ENCODE measurements around the gene WDR43.

Gene WDR43

GRCh38 chr2:28982381-28982950 lies 88.0 kb downstream of the WDR43 start:
- Histone ChIP-seq H3K36me3 (ENCODE audit: insufficient read depth, low read length) (no peaks in the 10 kb centered on the region), H3K9me3 (ENCODE audit: low read depth, low read length) (no peaks in the 10 kb centered on the region), H3K27ac (no peak overlapping the region), H3K4me3 (no peak overlapping the region), H3K9ac (ENCODE audit: insufficient read length) (no peak overlapping the region)
- TF ChIP-seq EZH2 (IDR thresholded peaks at IDR 0.05): no peak
- TF ChIP-seq FOXP2 (optimal IDR thresholded peaks at IDR 0.05; ENCODE audit: control extremely low read depth, extremely low read length, insufficient read depth): no peak
- TF ChIP-seq POLR2AphosphoS5 (IDR thresholded peaks at IDR 0.05; ENCODE audit: borderline replicate concordance, low read depth, low read length): no peak
- DNase-seq (ENCODE audit: low read depth, low spot score): no peak

GRCh38 chr2:28986429-28986828 lies 92.0 kb downstream of the WDR43 start:
- Histone ChIP-seq H3K9ac (ENCODE audit: insufficient read length) (no peak overlapping the region), H3K9me3 (ENCODE audit: low read depth, low read length) (no peaks in the 10 kb centered on the region), H3K36me3 (ENCODE audit: insufficient read depth, low read length) (no peaks in the 10 kb centered on the region), H3K27ac (no peak overlapping the region), H3K4me3 (no peak overlapping the region)
- DNase-seq (ENCODE audit: low read depth, low spot score): no peak
- TF ChIP-seq EZH2 (IDR thresholded peaks at IDR 0.05) (no peak), POLR2AphosphoS5 (IDR thresholded peaks at IDR 0.05; ENCODE audit: borderline replicate concordance, low read depth, low read length) (no peak), FOXP2 (optimal IDR thresholded peaks at IDR 0.05; ENCODE audit: control extremely low read depth, extremely low read length, insufficient read depth) (no peak)

GRCh38 chr2:28989973-28990372 lies 95.5 kb downstream of the WDR43 start:
- no peak for TF ChIP-seq FOXP2 (optimal IDR thresholded peaks at IDR 0.05; ENCODE audit: control extremely low read depth, extremely low read length, insufficient read depth)
- no peak for TF ChIP-seq POLR2AphosphoS5 (IDR thresholded peaks at IDR 0.05; ENCODE audit: borderline replicate concordance, low read depth, low read length)
- TF ChIP-seq EZH2 (IDR thresholded peaks at IDR 0.05): no peak
- no peaks in the 10 kb centered on the region for H3K9me3 ChIP-seq (ENCODE audit: low read depth, low read length)
- no peak overlapping the region for H3K4me3 ChIP-seq
- DNase-seq (ENCODE audit: low read depth, low spot score): no peak
- no peak overlapping the region for H3K9ac ChIP-seq (ENCODE audit: insufficient read length)
- H3K36me3 ChIP-seq (ENCODE audit: insufficient read depth, low read length): no peaks in the 10 kb centered on the region
- H3K27ac ChIP-seq: no peak overlapping the region

- no peak overlapping the region for H3K4me3 ChIP-seq
- TF ChIP-seq POLR2AphosphoS5 (IDR thresholded peaks at IDR 0.05; ENCODE audit: borderline replicate concordance, low read depth, low read length) (no peak), EZH2 (IDR thresholded peaks at IDR 0.05) (no peak), FOXP2 (optimal IDR thresholded peaks at IDR 0.05; ENCODE audit: control extremely low read depth, extremely low read length, insufficient read depth) (no peak)
- H3K9ac ChIP-seq (ENCODE audit: insufficient read length): no peak overlapping the region
- no peaks in the 10 kb centered on the region for H3K36me3 ChIP-seq (ENCODE audit: insufficient read depth, low read length)
- DNase-seq (ENCODE audit: low read depth, low spot score): no peak
- H3K9me3 ChIP-seq (ENCODE audit: low read depth, low read length): no peaks in the 10 kb centered on the region
- H3K27ac ChIP-seq: no peak overlapping the region
These were observed 96.0 kb downstream of the WDR43 start for GRCh38 chr2:28990445-28990844.

- no peaks in the 10 kb centered on the region for H3K36me3 ChIP-seq (ENCODE audit: insufficient read depth, low read length)
- H3K9me3 ChIP-seq (ENCODE audit: low read depth, low read length): no peaks in the 10 kb centered on the region
- no peak overlapping the region for H3K9ac ChIP-seq (ENCODE audit: insufficient read length)
- H3K27ac ChIP-seq: no peak overlapping the region
- H3K4me3 ChIP-seq: no peak overlapping the region
- TF ChIP-seq POLR2AphosphoS5 (IDR thresholded peaks at IDR 0.05; ENCODE audit: borderline replicate concordance, low read depth, low read length): no peak
- TF ChIP-seq FOXP2 (optimal IDR thresholded peaks at IDR 0.05; ENCODE audit: control extremely low read depth, extremely low read length, insufficient read depth): no peak
- no peak for TF ChIP-seq EZH2 (IDR thresholded peaks at IDR 0.05)
- DNase-seq (ENCODE audit: low read depth, low spot score): no peak
These were observed 96.6 kb downstream of the WDR43 start for GRCh38 chr2:28991021-28991420.

- Histone ChIP-seq H3K9me3 (ENCODE audit: low read depth, low read length) (no peaks in the 10 kb centered on the region), H3K27ac (no peak overlapping the region), H3K9ac (ENCODE audit: insufficient read length) (no peak overlapping the region), H3K4me3 (no peak overlapping the region), H3K36me3 (ENCODE audit: insufficient read depth, low read length) (no peaks in the 10 kb centered on the region)
- DNase-seq (ENCODE audit: low read depth, low spot score): no peak
- TF ChIP-seq POLR2AphosphoS5 (IDR thresholded peaks at IDR 0.05; ENCODE audit: borderline replicate concordance, low read depth, low read length) (no peak), FOXP2 (optimal IDR thresholded peaks at IDR 0.05; ENCODE audit: control extremely low read depth, extremely low read length, insufficient read depth) (no peak), EZH2 (IDR thresholded peaks at IDR 0.05) (no peak)
These were observed 97.0 kb downstream of the WDR43 start for GRCh38 chr2:28991460-28991859.

- DNase-seq (ENCODE audit: low read depth, low spot score): no peak
- Histone ChIP-seq H3K9ac (ENCODE audit: insufficient read length) (no peak overlapping the region), H3K27ac (no peak overlapping the region), H3K4me3 (no peak overlapping the region), H3K9me3 (ENCODE audit: low read depth, low read length) (no peaks in the 10 kb centered on the region), H3K36me3 (ENCODE audit: insufficient read depth, low read length) (no peaks in the 10 kb centered on the region)
- TF ChIP-seq EZH2 (IDR thresholded peaks at IDR 0.05) (no peak), POLR2AphosphoS5 (IDR thresholded peaks at IDR 0.05; ENCODE audit: borderline replicate concordance, low read depth, low read length) (no peak), FOXP2 (optimal IDR thresholded peaks at IDR 0.05; ENCODE audit: control extremely low read depth, extremely low read length, insufficient read depth) (no peak)
These were observed 98.9 kb downstream of the WDR43 start for GRCh38 chr2:28993206-28993960.

- no peak for DNase-seq (ENCODE audit: low read depth, low spot score)
- H3K27ac ChIP-seq: no peak overlapping the region
- no peaks in the 10 kb centered on the region for H3K36me3 ChIP-seq (ENCODE audit: insufficient read depth, low read length)
- no peak overlapping the region for H3K9ac ChIP-seq (ENCODE audit: insufficient read length)
- H3K4me3 ChIP-seq: no peak overlapping the region
- TF ChIP-seq FOXP2 (optimal IDR thresholded peaks at IDR 0.05; ENCODE audit: control extremely low read depth, extremely low read length, insufficient read depth): no peak
- no peak for TF ChIP-seq POLR2AphosphoS5 (IDR thresholded peaks at IDR 0.05; ENCODE audit: borderline replicate concordance, low read depth, low read length)
- TF ChIP-seq EZH2 (IDR thresholded peaks at IDR 0.05): no peak
- no peaks in the 10 kb centered on the region for H3K9me3 ChIP-seq (ENCODE audit: low read depth, low read length)
These were observed 99.6 kb downstream of the WDR43 start for GRCh38 chr2:28994074-28994473.
